B cell (primary cell): ENCODE data around the gene SLA2. TPM values are rescaled to one million over a fixed set of nuclear protein-coding genes. Genes with fewer than 3 reads are reported as not detected.

Experiments used
- ATAC-seq: fragments of 200-7000 bp; cut with Tn5 transposase; one replicate; pipeline ENCODE4 v1.10.0; 2021; ENCODE audit warnings: low read depth, mild to moderate bottlenecking, moderate number of reproducible peaks, moderate library complexity
- CTCF ChIA-PET: fragments of 350-600 bp; sonication (Branson Sonifier 250); formaldehyde crosslinking; loops from one replicate; lab custom pipeline; 2021; ENCODE audit warnings: antibody characterized with exemption, inconsistent platforms; lab: Charles Lee
- POLR2A ChIA-PET: fragments of 350-600 bp; sonication (Branson Sonifier 250); formaldehyde crosslinking; loops from one replicate; lab custom pipeline; 2021; ENCODE audit warnings: antibody characterized with exemption; lab: Charles Lee
- DNase-seq: peaks from one replicate; pipeline ENCODE4 v3.0.0; 2013
- H2AFZ ChIP-seq: 2 replicates; pipeline ENCODE4 v1.6.1; 2012; ENCODE audit warnings: mild to moderate bottlenecking, low read depth, low read length; ENCODE audit not compliant: insufficient read depth, poor library complexity, severe bottlenecking
- H3K27ac ChIP-seq, 2 donors: 1 replicate in 1 of 2; 2 replicates in 1 of 2; pipeline ENCODE4 v1.5.1; 2012 to 2013; ENCODE audit warnings: low read length in 2 of 2, mild to moderate bottlenecking in 2 of 2, moderate library complexity in 1 of 2
- H3K27me3 ChIP-seq, 4 experiments: fragments of 200-600 bp in 1 of 4; sonication (generic) in 1 of 4; replicated peaks in 1 of 4; 1 replicate in 2 of 4; 2 replicates in 2 of 4; pipeline versions ENCODE4 v1.6.1 to v1.7.0; 2013 to 2016; ENCODE audit warnings: low read length in 3 of 4, mild to moderate bottlenecking in 2 of 4, mixed read lengths in 1 of 4, moderate library complexity in 1 of 4; ENCODE audit not compliant: insufficient read depth in 4 of 4, control insufficient read depth in 3 of 4; ENCODE audit errors: control extremely low read depth in 1 of 4
- H3K36me3 ChIP-seq, 2 experiments: replicated peaks in 1 of 2; 1 replicate in 1 of 2; 2 replicates in 1 of 2; pipeline versions ENCODE4 v1.6.1 to v1.7.1; 2013; ENCODE audit warnings: low read length in 1 of 2; ENCODE audit not compliant: insufficient read depth in 2 of 2, control insufficient read depth in 1 of 2; ENCODE audit errors: control extremely low read depth in 1 of 2, extremely low read depth in 1 of 2
- H3K4me1 ChIP-seq, 2 donors: fragments of 200-600 bp in 1 of 2; sonication (generic) in 1 of 2; 1 replicate in 1 of 2; 2 replicates in 1 of 2; pipeline versions ENCODE4 v1.5.1 to v1.6.1; 2013 to 2017; ENCODE audit warnings: low read length in 2 of 2; ENCODE audit not compliant: control insufficient read depth in 2 of 2, insufficient read depth in 2 of 2
- H3K4me2 ChIP-seq: replicated peaks from 2 replicates; pipeline ENCODE3; 2012; ENCODE audit warnings: mild to moderate bottlenecking, low read depth, low read length; ENCODE audit not compliant: poor library complexity, severe bottlenecking
- H3K4me3 ChIP-seq, 5 experiments: fragments of 200-600 bp in 1 of 5; sonication (generic) in 1 of 5; 1 replicate in 3 of 5; 2 replicates in 2 of 5; pipeline versions ENCODE4 v1.5.1 to v1.7.0; 2011 to 2016; ENCODE audit warnings: low read length in 4 of 5, mild to moderate bottlenecking in 4 of 5, low read depth in 2 of 5, control low read depth in 1 of 5, moderate library complexity in 1 of 5; ENCODE audit not compliant: insufficient read depth in 1 of 5; ENCODE audit errors: control extremely low read depth in 1 of 5, extremely low read depth in 1 of 5
- H3K79me2 ChIP-seq: fragments of 200-600 bp; sonication (generic); one replicate; pipeline ENCODE4 v1.6.0; 2016; ENCODE audit warnings: low read length; ENCODE audit not compliant: control insufficient read depth, insufficient read depth
- H3K9ac ChIP-seq: fragments of 200-600 bp; sonication (generic); 2 replicates; pipeline ENCODE4 v1.6.1; 2017; ENCODE audit warnings: mild to moderate bottlenecking, low read length, moderate library complexity
- H3K9me3 ChIP-seq, 3 donors: one replicate each; pipeline versions ENCODE4 v1.6.1 to v1.7.1; 2013; ENCODE audit warnings: low read length in 2 of 3; ENCODE audit not compliant: control insufficient read depth in 2 of 3, insufficient read depth in 1 of 3; ENCODE audit errors: control extremely low read depth in 1 of 3
- H4K20me1 ChIP-seq: 2 replicates; pipeline ENCODE4 v1.6.0; 2012; ENCODE audit warnings: mild to moderate bottlenecking, low read length; ENCODE audit not compliant: insufficient read depth, control insufficient read depth, poor library complexity, severe bottlenecking
- H3K27ac Mint-ChIP-seq: one replicate; pipeline ENCODE4 v1.8.0; 2021; ENCODE audit warnings: mixed read lengths
- H3K27me3 Mint-ChIP-seq: one replicate; pipeline ENCODE4 v1.8.0; 2021; ENCODE audit warnings: mixed read lengths
- H3K4me1 Mint-ChIP-seq: one replicate; pipeline ENCODE4 v1.8.0; 2021; ENCODE audit warnings: mixed read lengths
- H3K4me3 Mint-ChIP-seq: one replicate; pipeline ENCODE4 v1.8.0; 2021; ENCODE audit warnings: mixed read lengths
- H3K9me3 Mint-ChIP-seq: one replicate; pipeline ENCODE4 v1.8.0; 2022; ENCODE audit warnings: mixed read lengths; ENCODE audit not compliant: insufficient read depth
- EZH2 ChIP-seq: IDR thresholded peaks from 2 replicates; pipeline ENCODE4 v1.6.1; 2012; ENCODE audit warnings: borderline replicate concordance, low read depth, mild to moderate bottlenecking, moderate library complexity, low read length; ENCODE audit not compliant: insufficient read depth, poor library complexity, severe bottlenecking
- WGBS: methylation state at CpG from one replicate; pipeline ENCODE4 v1.1.5; 2013; ENCODE audit warnings: missing lambda C conversion rate; ENCODE audit not compliant: insufficient coverage; 5-methylcytosine and 5-hydroxymethylcytosine counted together
- intact Hi-C: fragments of 100-400 bp; cut with micrococcal nuclease; formaldehyde crosslinking; loops from one replicate; pipeline ENCODE4 v1.10.0; 2022
- polyA plus RNA-seq: library from polyadenylated mRNA; depleted of rRNA; stranded (reverse); fragments of >200 nt; gene quantifications from 2 replicates; pipeline ENCODE4 v1.2.3, GENCODE V29; 2012
- total RNA-seq, 2 donors: library from RNA; stranded (reverse); fragments of 120-200 nt in 1 of 2; gene quantifications; 1 replicate in 1 of 2; 2 replicates in 1 of 2; pipeline versions ENCODE4 v1.2.3 to v1.2.4, GENCODE V29; 2013 to 2022
- TF ChIP-seq, protein P1 (sequence below): fragments of 200-600 bp; IDR thresholded peaks from one replicate; pipeline ENCODE4 v1.8.0; 2022; ENCODE audit warnings: antibody characterized with exemption, mild to moderate bottlenecking

SLA2 gene
- total and polyA plus RNA-seq, 2 donors (not counting 1 experiment from before 2014, with no cell fraction given): 0.73 to 0.76 TPM

- H3K27ac ChIP-seq: no peak overlapping the region
Measured at GRCh38 chr20:36631646-36632045, 14.3 kb downstream of the SLA2 start.

More at GRCh38 chr20:36631646-36632045, 14.3 kb downstream of the SLA2 start:
- Histone ChIP-seq H3K4me3 (no peak overlapping the region), H3K79me2 (no peaks in the 10 kb centered on the region), H2AFZ (no peak overlapping the region), H3K9ac (no peak overlapping the region), H4K20me1 (no peaks in the 10 kb centered on the region), H3K4me2 (no peak overlapping the region), H3K36me3 (no peaks in the 10 kb centered on the region), H3K9me3 (no peaks in the 10 kb centered on the region), H3K4me1 (peaks cover 9 to 11% of the 10 kb centered on the region in 2 donors), H3K27me3 (no peaks in the 10 kb centered on the region)
- ChIA-PET POLR2A (no interaction called here), CTCF (no interaction called here)
- intact Hi-C loops: no loop called here
- H3K4me1 Mint-ChIP-seq: peaks cover 13% of the 10 kb centered on the region
- DNase-seq (no peak), ATAC-seq (no peak)
- no peak overlapping the region for H3K4me3 Mint-ChIP-seq
- no peaks in the 10 kb centered on the region for H3K9me3 Mint-ChIP-seq
- TF ChIP-seq, protein P1, sequence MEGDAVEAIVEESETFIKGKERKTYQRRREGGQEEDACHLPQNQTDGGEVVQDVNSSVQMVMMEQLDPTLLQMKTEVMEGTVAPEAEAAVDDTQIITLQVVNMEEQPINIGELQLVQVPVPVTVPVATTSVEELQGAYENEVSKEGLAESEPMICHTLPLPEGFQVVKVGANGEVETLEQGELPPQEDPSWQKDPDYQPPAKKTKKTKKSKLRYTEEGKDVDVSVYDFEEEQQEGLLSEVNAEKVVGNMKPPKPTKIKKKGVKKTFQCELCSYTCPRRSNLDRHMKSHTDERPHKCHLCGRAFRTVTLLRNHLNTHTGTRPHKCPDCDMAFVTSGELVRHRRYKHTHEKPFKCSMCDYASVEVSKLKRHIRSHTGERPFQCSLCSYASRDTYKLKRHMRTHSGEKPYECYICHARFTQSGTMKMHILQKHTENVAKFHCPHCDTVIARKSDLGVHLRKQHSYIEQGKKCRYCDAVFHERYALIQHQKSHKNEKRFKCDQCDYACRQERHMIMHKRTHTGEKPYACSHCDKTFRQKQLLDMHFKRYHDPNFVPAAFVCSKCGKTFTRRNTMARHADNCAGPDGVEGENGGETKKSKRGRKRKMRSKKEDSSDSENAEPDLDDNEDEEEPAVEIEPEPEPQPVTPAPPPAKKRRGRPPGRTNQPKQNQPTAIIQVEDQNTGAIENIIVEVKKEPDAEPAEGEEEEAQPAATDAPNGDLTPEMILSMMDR: no peak
- no peak for TF ChIP-seq EZH2
- WGBS: 96% methylated on average over 6 of the region's 6 CpGs
- no peaks in the 10 kb centered on the region for H3K27me3 Mint-ChIP-seq
- H3K27ac Mint-ChIP-seq: no peak overlapping the region
